SK-N-SH (cell line): Measurements from ENCODE around the gene CDC42EP4. TPM values are rescaled to one million over a fixed set of nuclear protein-coding genes. Genes with fewer than 3 reads are reported as not detected.
A peak's percentile ranks its signal among the peaks of the same experiment; 100 is the strongest.

Source experiments
- CTCF ChIA-PET: fragments of 300-600, 350-600 bp; formaldehyde crosslinking; extraction: SDS; loops from one replicate; lab custom pipeline; 2021; lab: Yijun Ruan, JAX
- POLR2A ChIA-PET: fragments of 350-600 bp; sonication (Branson Sonifier 250); formaldehyde crosslinking; extraction: SDS; loops from one replicate; lab custom pipeline; 2020; ENCODE audit warnings: antibody characterized with exemption, inconsistent platforms; lab: Yijun Ruan, JAX
- DNase-seq: peaks from one replicate; pipeline ENCODE4 v3.0.0; 2012
- H2AFZ ChIP-seq: fragments of 200-600 bp; sonication (generic); 2 replicates; pipeline ENCODE4 v1.8.1; 2016; ENCODE audit warnings: antibody characterized with exemption, mild to moderate bottlenecking, low read depth
- H3F3A ChIP-seq: fragments of 200-600 bp; sonication (generic); replicated peaks from 2 replicates; pipeline ENCODE3; 2016; ENCODE audit warnings: antibody characterized with exemption, mild to moderate bottlenecking; ENCODE audit not compliant: insufficient read depth
- H3K27ac ChIP-seq, 2 experiments: fragments of 200-500 bp in 1 of 2; fragments of 200-600 bp in 1 of 2; sonication (Bioruptor generic) in 1 of 2; sonication (generic), shearing (Covaris generic) in 1 of 2; 2 replicates each; pipeline versions ENCODE4 v1.5.1 to v1.6.1; 2014 to 2016; ENCODE audit warnings: low read depth in 2 of 2, inconsistent platforms in 1 of 2, low read length in 1 of 2, mild to moderate bottlenecking in 1 of 2, mixed read lengths in 1 of 2
- H3K27me3 ChIP-seq: fragments of 200-600 bp; sonication (generic), shearing (Covaris generic); 2 replicates; pipeline ENCODE4 v1.6.1; 2016; ENCODE audit warnings: mixed run types; ENCODE audit not compliant: insufficient read depth
- H3K36me3 ChIP-seq, 2 experiments: fragments of 200-500 bp in 1 of 2; fragments of 200-600 bp in 1 of 2; sonication (Bioruptor generic) in 1 of 2; sonication (generic) in 1 of 2; replicated peaks in 1 of 2; 2 replicates each; pipeline versions ENCODE3 to v1.5.1; 2014 to 2016; ENCODE audit warnings: low read length in 1 of 2, mild to moderate bottlenecking in 1 of 2; ENCODE audit not compliant: insufficient read depth in 2 of 2, control insufficient read depth in 1 of 2
- H3K4me1 ChIP-seq, 2 experiments: fragments of 200-500 bp in 1 of 2; fragments of 200-600 bp in 1 of 2; sonication (Bioruptor generic) in 1 of 2; sonication (generic), shearing (Covaris generic) in 1 of 2; 2 replicates each; pipeline versions ENCODE4 v1.5.1 to v1.6.1; 2014 to 2016; ENCODE audit warnings: low read depth in 1 of 2, low read length in 1 of 2, mixed run types in 1 of 2; ENCODE audit not compliant: insufficient read depth in 2 of 2, control insufficient read depth in 1 of 2
- H3K4me2 ChIP-seq: fragments of 200-600 bp; sonication (generic), shearing (Covaris generic); 2 replicates; pipeline ENCODE4 v1.6.1; 2017; ENCODE audit warnings: mixed run types
- H3K4me3 ChIP-seq, 2 experiments: fragments of 200-500 bp in 1 of 2; fragments of 200-600 bp in 1 of 2; sonication (Bioruptor generic) in 1 of 2; sonication (generic), shearing (Covaris generic) in 1 of 2; 2 replicates each; pipeline versions ENCODE4 v1.5.1 to v1.8.1; 2014 to 2016; ENCODE audit warnings: low read depth in 2 of 2, inconsistent platforms in 1 of 2, low read length in 1 of 2, mild to moderate bottlenecking in 1 of 2, mixed read lengths in 1 of 2, moderate library complexity in 1 of 2
- H3K79me2 ChIP-seq: fragments of 200-600 bp; sonication (generic); 2 replicates; pipeline ENCODE4 v1.8.1; 2017; ENCODE audit warnings: mild to moderate bottlenecking; ENCODE audit not compliant: insufficient read depth
- H3K9ac ChIP-seq: fragments of 200-600 bp; sonication (generic); 2 replicates; pipeline ENCODE4 v1.6.1; 2017; ENCODE audit warnings: mixed run types
- H3K9me2 ChIP-seq: fragments of 200-600 bp; sonication (generic); 2 replicates; pipeline ENCODE4 v1.6.1; 2017; ENCODE audit warnings: mixed run types
- H3K9me3 ChIP-seq: fragments of 200-600 bp; sonication (generic); 2 replicates; pipeline ENCODE4 v1.6.1; 2017; ENCODE audit warnings: mixed run types, mild to moderate bottlenecking, moderate library complexity
- H4K20me1 ChIP-seq: fragments of 200-600 bp; sonication (generic); 2 replicates; pipeline ENCODE4 v1.6.1; 2017; ENCODE audit warnings: mild to moderate bottlenecking, mixed run types; ENCODE audit not compliant: insufficient read depth
- CTCF ChIP-seq: fragments of 200-600 bp; sonication (generic); IDR thresholded peaks from 2 replicates; pipeline ENCODE4 v1.6.1; 2017; ENCODE audit warnings: antibody characterized with exemption, mild to moderate bottlenecking, moderate library complexity
- ELF1 ChIP-seq: IDR thresholded peaks from 2 replicates; pipeline ENCODE4 v1.4.0; 2012
- EZH2phosphoT487 ChIP-seq: fragments of 200-600 bp; sonication (generic); IDR thresholded peaks from 2 replicates; pipeline ENCODE4 v1.6.1; 2017; ENCODE audit warnings: low read depth, mixed run types, mild to moderate bottlenecking, antibody characterized with exemption, moderate library complexity, borderline replicate concordance
- FOSL2 ChIP-seq: IDR thresholded peaks from 2 replicates; pipeline ENCODE4 v1.4.0; 2012; ENCODE audit warnings: low read depth, mild to moderate bottlenecking, moderate library complexity, borderline replicate concordance
- FOXM1 ChIP-seq: IDR thresholded peaks from 2 replicates; pipeline ENCODE4 v1.4.0; 2012; ENCODE audit warnings: low read depth, mild to moderate bottlenecking
- GATA2 ChIP-seq: sonication (generic); formaldehyde crosslinking; IDR thresholded peaks from 2 replicates; pipeline ENCODE4 v1.5.0; 2020; ENCODE audit warnings: mild to moderate bottlenecking, missing genetic modification reagents
- IRF3 ChIP-seq: fragments of 150-350 bp; IDR thresholded peaks from 2 replicates; pipeline ENCODE4 v1.6.1; 2016; ENCODE audit warnings: mild to moderate bottlenecking, low read depth, low read length
- MAX ChIP-seq: IDR thresholded peaks from 2 replicates; pipeline ENCODE4 v1.4.0; 2012; ENCODE audit warnings: low read depth
- MXI1 ChIP-seq: IDR thresholded peaks from 2 replicates; pipeline ENCODE4 v1.6.1; 2012; ENCODE audit warnings: mild to moderate bottlenecking, low read depth, low read length, improper control_type of control experiment
- PBX3 ChIP-seq: IDR thresholded peaks from 2 replicates; pipeline ENCODE4; 2012
- RAD21 ChIP-seq: IDR thresholded peaks from 2 replicates; pipeline ENCODE4 v1.6.1; 2012; ENCODE audit warnings: mild to moderate bottlenecking, low read length
- RFX5 ChIP-seq: IDR thresholded peaks from 2 replicates; pipeline ENCODE4 v1.6.1; 2012; ENCODE audit warnings: mild to moderate bottlenecking, improper control_type of control experiment, low read length
- RXRA ChIP-seq: IDR thresholded peaks from 2 replicates; pipeline ENCODE4 v1.4.0; 2012; ENCODE audit warnings: low read depth, mild to moderate bottlenecking, borderline replicate concordance
- SMC3 ChIP-seq: IDR thresholded peaks from 2 replicates; pipeline ENCODE4 v1.6.1; 2012; ENCODE audit warnings: low read depth, low read length, improper control_type of control experiment
- TEAD4 ChIP-seq: IDR thresholded peaks from 2 replicates; pipeline ENCODE4 v1.4.0; 2012; ENCODE audit warnings: mild to moderate bottlenecking, borderline replicate concordance; ENCODE audit not compliant: insufficient read depth
- USF1 ChIP-seq: IDR thresholded peaks from 2 replicates; pipeline ENCODE4 v1.4.0; 2012; ENCODE audit warnings: low read depth, borderline replicate concordance
- ZBTB33 ChIP-seq: IDR thresholded peaks from 2 replicates; pipeline ENCODE4 v1.4.0; 2012; ENCODE audit warnings: low read depth, borderline replicate concordance
- WGBS: methylation state at CpG from one replicate; pipeline ENCODE4 v1.1.6; 2017; ENCODE audit warnings: low lambda C conversion rate; 5-methylcytosine and 5-hydroxymethylcytosine counted together
- polyA plus RNA-seq, 3 experiments: library from polyadenylated mRNA; depleted of rRNA; stranded (reverse); fragments of >200 nt; gene quantifications; 2 replicates each; pipeline ENCODE4 v1.2.3, GENCODE V29; 2012
- TF ChIP-seq, protein P1 (sequence below): IDR thresholded peaks from 2 replicates; pipeline ENCODE4 v1.6.1; 2012; ENCODE audit warnings: mild to moderate bottlenecking, low read depth, low read length, moderate library complexity

The CDC42EP4 gene
- polyA plus RNA-seq, 1 of the 3 experiments (the other 2 are of a cell fraction), result 28.3 TPM

DNA sequence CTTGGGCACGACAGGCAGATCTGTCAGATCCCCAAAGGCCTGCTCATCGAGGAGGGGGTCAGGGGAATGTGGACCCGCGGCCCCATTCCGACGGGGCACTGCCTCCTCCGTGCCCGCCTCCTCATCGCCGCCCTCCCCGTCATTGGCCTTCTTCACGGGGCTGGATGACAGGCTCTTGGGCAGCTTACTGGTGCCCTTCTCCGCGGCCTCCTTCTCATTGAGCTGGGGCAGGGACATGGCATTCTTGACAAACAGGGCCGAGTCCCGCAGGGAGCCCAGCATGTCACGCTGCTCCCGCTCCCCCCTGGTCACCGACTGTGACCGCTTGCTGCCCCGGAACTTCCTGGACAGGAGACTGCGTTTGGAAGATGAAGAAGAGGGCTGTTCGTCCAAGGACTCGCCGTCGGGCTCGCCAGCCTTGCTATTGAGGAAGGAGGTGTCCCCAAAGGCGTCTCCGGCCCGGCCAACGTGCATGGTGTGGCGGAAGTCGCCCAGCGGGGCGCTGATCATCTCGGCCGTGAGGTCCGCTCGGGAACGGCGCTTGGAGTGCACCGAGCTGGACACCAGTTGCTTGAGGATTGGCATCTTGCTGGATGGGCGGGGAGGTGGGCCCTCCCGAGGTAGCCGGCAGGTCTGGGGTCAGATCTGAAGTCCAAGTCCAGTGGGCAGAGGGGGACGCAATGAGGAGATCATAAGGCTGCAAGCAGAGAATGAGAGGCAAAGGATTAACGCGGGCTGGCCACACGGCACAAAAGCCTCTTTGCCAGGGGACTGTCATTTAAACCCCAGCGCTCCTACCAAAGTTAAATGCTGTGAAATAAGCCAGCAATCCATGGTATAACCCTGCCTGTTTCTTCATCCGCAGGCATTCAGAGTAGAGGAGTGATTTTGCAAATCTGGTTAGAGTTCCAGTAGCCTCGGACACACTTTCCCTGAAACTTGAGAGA, 25.6 kb downstream of the CDC42EP4 start (continued):
- TF ChIP-seq, protein P1, sequence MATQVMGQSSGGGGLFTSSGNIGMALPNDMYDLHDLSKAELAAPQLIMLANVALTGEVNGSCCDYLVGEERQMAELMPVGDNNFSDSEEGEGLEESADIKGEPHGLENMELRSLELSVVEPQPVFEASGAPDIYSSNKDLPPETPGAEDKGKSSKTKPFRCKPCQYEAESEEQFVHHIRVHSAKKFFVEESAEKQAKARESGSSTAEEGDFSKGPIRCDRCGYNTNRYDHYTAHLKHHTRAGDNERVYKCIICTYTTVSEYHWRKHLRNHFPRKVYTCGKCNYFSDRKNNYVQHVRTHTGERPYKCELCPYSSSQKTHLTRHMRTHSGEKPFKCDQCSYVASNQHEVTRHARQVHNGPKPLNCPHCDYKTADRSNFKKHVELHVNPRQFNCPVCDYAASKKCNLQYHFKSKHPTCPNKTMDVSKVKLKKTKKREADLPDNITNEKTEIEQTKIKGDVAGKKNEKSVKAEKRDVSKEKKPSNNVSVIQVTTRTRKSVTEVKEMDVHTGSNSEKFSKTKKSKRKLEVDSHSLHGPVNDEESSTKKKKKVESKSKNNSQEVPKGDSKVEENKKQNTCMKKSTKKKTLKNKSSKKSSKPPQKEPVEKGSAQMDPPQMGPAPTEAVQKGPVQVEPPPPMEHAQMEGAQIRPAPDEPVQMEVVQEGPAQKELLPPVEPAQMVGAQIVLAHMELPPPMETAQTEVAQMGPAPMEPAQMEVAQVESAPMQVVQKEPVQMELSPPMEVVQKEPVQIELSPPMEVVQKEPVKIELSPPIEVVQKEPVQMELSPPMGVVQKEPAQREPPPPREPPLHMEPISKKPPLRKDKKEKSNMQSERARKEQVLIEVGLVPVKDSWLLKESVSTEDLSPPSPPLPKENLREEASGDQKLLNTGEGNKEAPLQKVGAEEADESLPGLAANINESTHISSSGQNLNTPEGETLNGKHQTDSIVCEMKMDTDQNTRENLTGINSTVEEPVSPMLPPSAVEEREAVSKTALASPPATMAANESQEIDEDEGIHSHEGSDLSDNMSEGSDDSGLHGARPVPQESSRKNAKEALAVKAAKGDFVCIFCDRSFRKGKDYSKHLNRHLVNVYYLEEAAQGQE, result no peak
- no peak for TF ChIP-seq FOSL2
- no peak for TF ChIP-seq FOXM1
- TF ChIP-seq EZH2phosphoT487, result no peak

- Histone ChIP-seq H3K27me3 (no peaks in the 10 kb centered on the region), H3K9me2 (no peaks in the 10 kb centered on the region), H3K9me3 (no peaks in the 10 kb centered on the region), H2AFZ (no peak overlapping the region), H3K79me2 (peaks cover 67% of the 10 kb centered on the region), H3K4me3 (no peak overlapping the region), H3K4me1 (peaks cover 0 to 52% of the 10 kb centered on the region in 2 experiments; a peak in 2 of 4 replicates), H3K27ac (peak overlapping the region in 1 of 2 experiments; percentile 74; a peak in 1 of 4 replicates), H3K9ac (no peak overlapping the region), H4K20me1 (peaks cover 60% of the 10 kb centered on the region), H3F3A (no peaks in the 10 kb centered on the region), H3K4me2 (no peak overlapping the region), H3K36me3 (peaks cover 5 to 22% of the 10 kb centered on the region in 2 experiments)
- no peak for DNase-seq
- 88% methylated on average over 12 of the region's 15 CpGs for WGBS
- ChIA-PET CTCF (interaction anchor here (1.8 to 4.1 kb wide), 3 partner anchors 25 to 84 kb away, joined by 6 to 19 read pairs (median 16); no protein-coding TSS in a partner anchor), POLR2A (no interaction called here)
- no peak for TF ChIP-seq EZH2phosphoT487
- no peak for TF ChIP-seq RFX5
- TF ChIP-seq MXI1, result no peak
- no peak for TF ChIP-seq GATA2
- no peak for TF ChIP-seq RXRA
- TF ChIP-seq CTCF, result no peak
- no peak for TF ChIP-seq ZBTB33
- TF ChIP-seq MAX, result no peak
- TF ChIP-seq IRF3, result no peak
- TF ChIP-seq TEAD4, result no peak
- no peak for TF ChIP-seq FOSL2
- TF ChIP-seq USF1, result no peak
- TF ChIP-seq SMC3, result no peak
- TF ChIP-seq RAD21, result no peak
- no peak for TF ChIP-seq PBX3
- no peak for TF ChIP-seq ELF1
Measured at GRCh38 chr17:73285603-73285908, 26.2 kb downstream of the CDC42EP4 start.
